ENCODE measurements around the gene SLC6A9. TPM values are rescaled to one million over a fixed set of nuclear protein-coding genes. Genes with fewer than 3 reads are reported as not detected.

Gene SLC6A9
- total and polyA plus RNA-seq, 2 donors: 6.1 to 19.8 TPM

GRCh38 chr1:44061857-44062256, 30.6 kb upstream of the SLC6A9 start:
- H3K36me3 ChIP-seq (ENCODE audit: insufficient read depth): no peaks in the 10 kb centered on the region
- H3K4me3 ChIP-seq (ENCODE audit: low read depth, low read length): no peak overlapping the region
- no peak for DNase-seq (ENCODE audit: extremely low spot score)
- no peak overlapping the region for H3K27ac ChIP-seq (ENCODE audit: low read depth)
- H3K4me1 ChIP-seq (ENCODE audit: insufficient read depth): no peaks in the 10 kb centered on the region
- 73% methylated on average over 2 of the region's 2 CpGs for WGBS

GRCh38 chr1:44060830-44061267, 29.6 kb upstream of the SLC6A9 start:
- Histone ChIP-seq H3K27ac (ENCODE audit: low read depth) (no peak overlapping the region), H3K4me1 (ENCODE audit: insufficient read depth) (no peaks in the 10 kb centered on the region), H3K36me3 (ENCODE audit: insufficient read depth) (no peaks in the 10 kb centered on the region), H3K4me3 (ENCODE audit: low read depth, low read length) (no peak overlapping the region)
- no peak for DNase-seq (ENCODE audit: extremely low spot score)
- WGBS: 86% methylated on average over 4 of the region's 4 CpGs

GRCh38 chr1:44059664-44060355, 28.5 kb upstream of the SLC6A9 start:
- no peaks in the 10 kb centered on the region for H3K4me1 ChIP-seq (ENCODE audit: insufficient read depth)
- H3K27ac ChIP-seq (ENCODE audit: low read depth): no peak overlapping the region
- no peak for DNase-seq (ENCODE audit: extremely low spot score)
- no peak overlapping the region for H3K4me3 ChIP-seq (ENCODE audit: low read depth, low read length)
- H3K36me3 ChIP-seq (ENCODE audit: insufficient read depth): no peaks in the 10 kb centered on the region
- whole genome bisulfite sequencing: 43% methylated on average over 5 of the region's 5 CpGs

GRCh38 chr1:44059212-44059611, 27.9 kb upstream of the SLC6A9 start:
- Histone ChIP-seq H3K36me3 (ENCODE audit: insufficient read depth) (no peaks in the 10 kb centered on the region), H3K4me1 (ENCODE audit: insufficient read depth) (no peaks in the 10 kb centered on the region), H3K27ac (ENCODE audit: low read depth) (no peak overlapping the region), H3K4me3 (ENCODE audit: low read depth, low read length) (no peak overlapping the region)
- WGBS: 94% methylated on average over 1 of the region's 1 CpG
- no peak for DNase-seq (ENCODE audit: extremely low spot score)

- no peak overlapping the region for H3K4me3 ChIP-seq (ENCODE audit: low read depth, low read length)
- no peaks in the 10 kb centered on the region for H3K4me1 ChIP-seq (ENCODE audit: insufficient read depth)
- H3K36me3 ChIP-seq (ENCODE audit: insufficient read depth): no peaks in the 10 kb centered on the region
- no peak for DNase-seq (ENCODE audit: extremely low spot score)
- 72% methylated on average over 1 of the region's 1 CpG for WGBS
- no peak overlapping the region for H3K27ac ChIP-seq (ENCODE audit: low read depth)
These were observed 26.0 kb upstream of the SLC6A9 start for GRCh38 chr1:44057293-44057692.

- no peak overlapping the region for H3K27ac ChIP-seq (ENCODE audit: low read depth)
- no peak for DNase-seq (ENCODE audit: extremely low spot score)
- no peaks in the 10 kb centered on the region for H3K36me3 ChIP-seq (ENCODE audit: insufficient read depth)
- 83% methylated on average over 2 of the region's 2 CpGs for WGBS
- no peaks in the 10 kb centered on the region for H3K4me1 ChIP-seq (ENCODE audit: insufficient read depth)
- no peak overlapping the region for H3K4me3 ChIP-seq (ENCODE audit: low read depth, low read length)
These were observed 22.1 kb upstream of the SLC6A9 start for GRCh38 chr1:44053394-44053793.

- WGBS: 56% methylated on average over 3 of the region's 3 CpGs
- no peaks in the 10 kb centered on the region for H3K4me1 ChIP-seq (ENCODE audit: insufficient read depth)
- no peak overlapping the region for H3K4me3 ChIP-seq (ENCODE audit: low read depth, low read length)
- H3K36me3 ChIP-seq (ENCODE audit: insufficient read depth): no peaks in the 10 kb centered on the region
- H3K27ac ChIP-seq (ENCODE audit: low read depth): no peak overlapping the region
- no peak for DNase-seq (ENCODE audit: extremely low spot score)
These were observed 19.0 kb upstream of the SLC6A9 start for GRCh38 chr1:44050261-44050660.

- 23% methylated on average over 2 of the region's 2 CpGs for WGBS
- Histone ChIP-seq H3K27ac (ENCODE audit: low read depth) (no peak overlapping the region), H3K36me3 (ENCODE audit: insufficient read depth) (no peaks in the 10 kb centered on the region), H3K4me3 (ENCODE audit: low read depth, low read length) (no peak overlapping the region), H3K4me1 (ENCODE audit: insufficient read depth) (no peaks in the 10 kb centered on the region)
- DNase-seq (ENCODE audit: extremely low spot score): no peak
These were observed 18.6 kb upstream of the SLC6A9 start for GRCh38 chr1:44049839-44050238.

GRCh38 chr1:44048532-44049215, 17.4 kb upstream of the SLC6A9 start:
- Histone ChIP-seq H3K36me3 (ENCODE audit: insufficient read depth) (no peaks in the 10 kb centered on the region), H3K27ac (ENCODE audit: low read depth) (no peak overlapping the region), H3K4me1 (ENCODE audit: insufficient read depth) (no peaks in the 10 kb centered on the region), H3K4me3 (ENCODE audit: low read depth, low read length) (no peak overlapping the region)
- no peak for DNase-seq (ENCODE audit: extremely low spot score)
- 52% methylated on average over 3 of the region's 3 CpGs for WGBS

GRCh38 chr1:44047131-44047530, 15.9 kb upstream of the SLC6A9 start:
- Histone ChIP-seq H3K36me3 (ENCODE audit: insufficient read depth) (no peaks in the 10 kb centered on the region), H3K4me3 (ENCODE audit: low read depth, low read length) (no peak overlapping the region), H3K27ac (ENCODE audit: low read depth) (no peak overlapping the region), H3K4me1 (ENCODE audit: insufficient read depth) (no peaks in the 10 kb centered on the region)
- 98% methylated on average over 1 of the region's 1 CpG for WGBS
- DNase-seq (ENCODE audit: extremely low spot score): no peak

GRCh38 chr1:44045064-44045463, 13.8 kb upstream of the SLC6A9 start:
- no peak overlapping the region for H3K4me3 ChIP-seq (ENCODE audit: low read depth, low read length)
- H3K36me3 ChIP-seq (ENCODE audit: insufficient read depth): no peaks in the 10 kb centered on the region
- whole genome bisulfite sequencing: 79% methylated on average over 9 of the region's 9 CpGs
- no peak overlapping the region for H3K27ac ChIP-seq (ENCODE audit: low read depth)
- DNase-seq (ENCODE audit: extremely low spot score): no peak
- no peaks in the 10 kb centered on the region for H3K4me1 ChIP-seq (ENCODE audit: insufficient read depth)

GRCh38 chr1:44044071-44044801, 13.0 kb upstream of the SLC6A9 start:
- no peak overlapping the region for H3K27ac ChIP-seq (ENCODE audit: low read depth)
- no peak for DNase-seq (ENCODE audit: extremely low spot score)
- 91% methylated on average over 7 of the region's 7 CpGs for WGBS
- no peaks in the 10 kb centered on the region for H3K36me3 ChIP-seq (ENCODE audit: insufficient read depth)
- H3K4me1 ChIP-seq (ENCODE audit: insufficient read depth): no peaks in the 10 kb centered on the region
- no peak overlapping the region for H3K4me3 ChIP-seq (ENCODE audit: low read depth, low read length)

GRCh38 chr1:44043176-44044070, 12.2 kb upstream of the SLC6A9 start:
- Histone ChIP-seq H3K36me3 (ENCODE audit: insufficient read depth) (no peaks in the 10 kb centered on the region), H3K27ac (ENCODE audit: low read depth) (no peak overlapping the region), H3K4me3 (ENCODE audit: low read depth, low read length) (no peak overlapping the region), H3K4me1 (ENCODE audit: insufficient read depth) (no peaks in the 10 kb centered on the region)
- WGBS: 82% methylated on average over 16 of the region's 16 CpGs
- no peak for DNase-seq (ENCODE audit: extremely low spot score)

Measured in urinary bladder (tissue), 4 donors.